NCI-H1092 (cell line): ENCODE data around the gene KLHL29.

ENCODE experiments used
- DNase-seq: peaks from one replicate; lab custom pipeline; 2025; lab: John Stamatoyannopoulos, UW

The KLHL29 gene

GRCh38 chr2:23513872-23514793 is 129.2 kb downstream of the KLHL29 start:
- no peak for DNase-seq

GRCh38 chr2:23516520-23517256 is 131.7 kb downstream of the KLHL29 start:
- DNase-seq: no peak

- DNase-seq: no peak
These were observed 133.7 kb downstream of the KLHL29 start for GRCh38 chr2:23518481-23519333.

GRCh38 chr2:23519334-23519651 is 134.3 kb downstream of the KLHL29 start:
- no peak for DNase-seq

GRCh38 chr2:23520256-23520655 is 135.3 kb downstream of the KLHL29 start:
- no peak for DNase-seq

GRCh38 chr2:23521060-23521459 is 136.1 kb downstream of the KLHL29 start:
- no peak for DNase-seq

- no peak for DNase-seq
These were observed 137.9 kb downstream of the KLHL29 start for GRCh38 chr2:23522726-23523372.

GRCh38 chr2:23523373-23524260 is 138.6 kb downstream of the KLHL29 start:
- DNase-seq: no peak

- DNase-seq: no peak
These were observed 139.3 kb downstream of the KLHL29 start for GRCh38 chr2:23524261-23524706.

- DNase-seq: no peak
These were observed 140.3 kb downstream of the KLHL29 start for GRCh38 chr2:23525137-23525765.

GRCh38 chr2:23526114-23526513 is 141.1 kb downstream of the KLHL29 start:
- no peak for DNase-seq

GRCh38 chr2:23526835-23527790 is 142.1 kb downstream of the KLHL29 start:
- DNase-seq: no peak

- DNase-seq: no peak
These were observed 143.2 kb downstream of the KLHL29 start for GRCh38 chr2:23528171-23528570.

GRCh38 chr2:23528690-23529089 is 143.7 kb downstream of the KLHL29 start:
- DNase-seq: no peak

- DNase-seq: no peak
These were observed 144.7 kb downstream of the KLHL29 start for GRCh38 chr2:23529659-23530058.

- no peak for DNase-seq
These were observed 145.4 kb downstream of the KLHL29 start for GRCh38 chr2:23530206-23530908.

GRCh38 chr2:23530909-23531276 is 145.9 kb downstream of the KLHL29 start:
- DNase-seq: no peak

- DNase-seq: no peak
These were observed 146.3 kb downstream of the KLHL29 start for GRCh38 chr2:23531280-23531679.

GRCh38 chr2:23531881-23532280 is 146.9 kb downstream of the KLHL29 start:
- no peak for DNase-seq
